GM19023 (cell line): ENCODE measurements around the gene MYO1F.
A peak's percentile ranks its signal among the peaks of the same experiment; 100 is the strongest.
"Not testable (repeated sequence)": the region's sequence is repeated elsewhere in the genome, so short reads cannot be mapped to it uniquely, and the experiment has no call there.

ENCODE experiments used
- ATAC-seq: cut with Tn5 transposase; IDR thresholded peaks from one replicate; pipeline ENCODE4 v1.9.1; 2021; ENCODE audit warnings: mild to moderate bottlenecking, moderate library complexity; ENCODE audit not compliant: unreplicated experiment

Gene MYO1F

GRCh38 chr19:8600816-8601215 is 23.6 kb upstream of the MYO1F start:
- no peak for ATAC-seq

GRCh38 chr19:8600064-8600463 is 22.8 kb upstream of the MYO1F start:
- ATAC-seq: no peak

- ATAC-seq: no peak
Observed at GRCh38 chr19:8596168-8596567, 18.9 kb upstream of the MYO1F start.

DNA sequence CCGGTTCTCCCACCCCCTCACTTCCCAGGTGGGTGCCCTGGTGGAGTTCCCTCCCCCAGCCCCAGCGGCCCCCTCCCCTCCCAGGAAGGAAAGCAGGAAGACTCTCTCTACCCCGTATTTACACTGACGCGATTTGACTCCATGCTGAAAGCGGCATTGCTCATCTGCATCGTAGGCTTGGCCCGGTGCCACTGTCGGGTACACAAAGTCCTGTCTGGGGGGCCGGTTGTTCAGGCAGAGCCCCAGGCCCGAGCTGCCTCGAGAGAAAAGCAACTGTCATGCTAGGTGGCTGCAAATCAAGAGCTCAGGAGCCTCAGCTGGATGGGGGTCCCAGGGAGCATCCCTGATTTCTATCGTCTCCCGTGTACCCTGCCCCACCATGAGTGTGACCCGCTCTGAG is 18.4 kb upstream of the MYO1F start:
- ATAC-seq: no peak

GRCh38 chr19:8593931-8594330 is 16.7 kb upstream of the MYO1F start:
- ATAC-seq: no peak

- no peak for ATAC-seq
Observed at GRCh38 chr19:8592231-8593009, 15.2 kb upstream of the MYO1F start.

DNA sequence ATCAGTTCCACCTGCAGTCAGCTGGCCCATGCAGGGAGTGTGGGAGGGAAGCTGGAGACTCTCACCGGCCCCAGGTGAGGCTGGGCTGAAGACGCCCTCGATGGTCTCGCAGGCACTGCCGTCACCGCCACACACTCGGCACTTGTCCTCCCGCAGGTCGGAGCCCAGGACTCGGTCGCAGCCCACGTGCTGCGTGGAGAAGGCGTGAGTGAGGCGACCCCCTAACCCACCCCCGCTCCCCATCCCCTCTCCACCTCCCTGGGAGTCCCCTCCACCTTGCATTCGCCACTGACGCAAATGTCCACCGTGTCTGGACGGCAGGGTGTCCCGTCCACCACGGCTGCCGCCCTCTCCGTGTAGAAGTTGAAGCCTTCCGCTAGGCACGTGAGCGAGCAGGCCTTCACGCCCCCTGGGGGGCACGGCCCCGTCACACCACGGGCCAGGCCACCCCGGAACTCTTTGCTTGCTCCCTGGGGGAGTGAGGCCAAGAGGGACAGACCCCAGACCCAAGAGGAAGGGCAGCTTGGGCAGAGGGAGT is 12.0 kb upstream of the MYO1F start:
- ATAC-seq: no peak

- no peak for ATAC-seq
Observed at GRCh38 chr19:8585894-8586750, 8.9 kb upstream of the MYO1F start.

DNA sequence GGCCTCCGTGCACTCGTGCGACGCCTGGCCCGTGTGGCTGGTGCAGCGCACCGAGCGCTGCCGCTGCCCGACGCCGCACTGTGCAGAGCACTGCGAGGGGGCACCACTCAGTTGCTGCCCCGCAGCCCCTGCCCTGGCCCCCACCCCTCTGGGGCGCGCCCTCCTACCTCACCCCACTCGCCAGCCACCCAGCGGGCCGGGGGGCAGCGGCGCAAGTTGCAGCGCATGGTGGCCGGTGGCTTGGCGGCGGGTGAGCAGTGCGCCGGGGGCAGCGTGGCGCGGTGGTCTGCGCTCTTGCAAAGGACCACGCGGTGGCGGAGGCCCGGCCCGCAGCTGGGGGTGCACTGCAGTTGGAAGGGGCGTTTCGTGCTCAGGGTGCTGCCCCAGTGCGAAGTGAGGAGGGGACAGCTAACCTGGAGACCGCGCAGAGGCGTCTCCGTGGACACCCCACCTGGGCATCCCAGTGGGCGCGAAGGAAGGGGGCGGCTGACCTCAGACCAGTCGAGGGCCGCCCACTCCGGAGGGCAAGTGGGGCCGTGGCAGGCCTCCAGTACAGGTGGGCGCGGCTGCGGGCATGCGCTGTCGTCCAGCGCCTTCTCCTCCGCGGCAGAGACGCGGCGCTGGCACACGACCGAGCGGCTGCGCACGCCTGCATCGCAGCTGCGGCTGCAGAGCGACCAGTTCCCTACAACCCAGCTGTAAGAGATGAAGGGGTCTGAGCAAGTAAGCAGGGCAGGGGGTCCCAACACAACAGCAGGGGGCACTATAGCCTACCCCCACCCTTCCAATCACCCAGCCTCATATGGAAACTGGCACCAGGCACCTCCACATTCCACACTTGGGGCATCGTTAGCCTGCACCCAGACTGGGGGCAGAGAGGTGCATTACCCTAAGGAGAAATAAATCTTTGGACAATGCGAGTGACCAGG is 8.0 kb upstream of the MYO1F start:
- ATAC-seq: no peak

DNA sequence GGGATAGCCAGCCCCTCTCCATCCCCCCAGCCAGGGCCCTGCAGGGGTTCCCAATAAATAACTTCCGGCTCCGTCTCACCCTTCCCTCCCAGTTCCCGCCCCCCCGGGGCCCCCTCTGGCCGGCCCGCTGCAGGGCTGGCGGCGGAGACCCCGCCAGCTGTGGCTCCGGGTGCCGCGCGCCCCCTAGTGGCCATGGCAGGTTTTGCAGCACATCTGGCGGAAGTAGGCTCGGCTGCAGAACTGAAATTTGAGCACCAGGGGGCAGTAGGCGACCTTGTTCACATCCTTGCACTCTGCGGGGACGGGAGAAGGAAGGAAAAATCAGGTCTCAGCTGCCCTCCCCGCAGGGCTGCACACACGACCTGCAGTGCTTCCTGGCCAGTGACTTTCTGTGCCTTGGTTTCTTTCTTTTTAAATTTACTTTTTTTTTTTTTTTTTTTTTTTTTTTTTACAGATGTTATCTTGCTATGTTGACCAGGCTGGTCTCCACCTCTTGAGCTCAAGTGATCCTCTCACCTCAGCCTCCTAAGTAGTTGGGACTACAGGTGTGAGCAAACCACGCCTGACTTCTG is 3.6 kb upstream of the MYO1F start:
- no peak for ATAC-seq

GRCh38 chr19:8578642-8579265 is 1.5 kb upstream of the MYO1F start:
- no peak for ATAC-seq

DNA sequence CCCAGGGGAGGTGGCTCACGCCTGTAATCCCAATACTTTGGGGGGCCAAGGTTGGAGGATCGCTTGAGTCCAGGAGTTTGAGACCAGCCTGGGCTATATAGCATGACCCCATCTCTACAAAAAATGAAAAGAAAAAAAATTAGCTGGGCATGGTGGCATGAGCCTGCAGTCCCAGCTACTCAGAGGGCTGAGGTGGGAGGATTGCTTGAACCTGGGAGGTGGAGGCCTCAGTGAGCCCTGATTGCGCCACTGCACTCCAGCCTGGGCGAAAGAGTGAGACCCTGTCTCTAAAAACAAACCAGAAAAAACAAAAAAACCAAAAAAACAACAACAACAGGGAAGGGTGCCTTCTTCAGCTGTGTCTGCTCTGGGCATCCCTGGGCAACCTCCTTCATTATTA is 499 bp upstream of the MYO1F start:
- no peak for ATAC-seq

- no peak for ATAC-seq
Observed at GRCh38 chr19:8576273-8576993, 809 bp downstream of the MYO1F start.

DNA sequence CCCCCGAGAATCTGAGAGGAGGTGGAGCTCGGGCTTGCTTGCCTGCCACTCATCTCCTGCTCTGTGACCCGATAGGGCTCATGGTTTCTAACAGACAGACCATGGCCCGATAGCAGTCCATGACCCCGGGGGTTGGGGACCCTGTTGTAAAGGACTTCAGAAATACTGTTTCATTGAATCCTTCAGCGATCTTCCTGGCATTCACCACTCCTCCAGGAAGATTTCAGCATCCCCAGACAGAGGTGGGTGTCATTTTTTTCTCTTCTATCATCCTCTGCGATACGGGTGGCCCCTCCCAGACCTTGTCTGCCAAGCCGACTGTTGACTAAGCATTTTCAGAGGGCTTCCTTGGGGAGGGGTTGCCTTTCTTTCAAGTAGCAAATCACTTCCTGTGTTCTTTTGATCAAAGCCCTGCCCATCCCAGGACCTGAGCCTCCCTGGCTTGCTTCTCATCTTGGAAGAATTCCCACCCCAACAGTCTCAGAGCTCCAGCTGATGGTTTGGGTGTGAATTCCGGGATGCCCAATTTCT is 1.7 kb downstream of the MYO1F start:
- no peak for ATAC-seq

GRCh38 chr19:8574619-8574922 is 2.7 kb downstream of the MYO1F start:
- not testable (repeated sequence) for ATAC-seq

- no peak for ATAC-seq
Observed at GRCh38 chr19:8573316-8573715, 3.9 kb downstream of the MYO1F start.

DNA sequence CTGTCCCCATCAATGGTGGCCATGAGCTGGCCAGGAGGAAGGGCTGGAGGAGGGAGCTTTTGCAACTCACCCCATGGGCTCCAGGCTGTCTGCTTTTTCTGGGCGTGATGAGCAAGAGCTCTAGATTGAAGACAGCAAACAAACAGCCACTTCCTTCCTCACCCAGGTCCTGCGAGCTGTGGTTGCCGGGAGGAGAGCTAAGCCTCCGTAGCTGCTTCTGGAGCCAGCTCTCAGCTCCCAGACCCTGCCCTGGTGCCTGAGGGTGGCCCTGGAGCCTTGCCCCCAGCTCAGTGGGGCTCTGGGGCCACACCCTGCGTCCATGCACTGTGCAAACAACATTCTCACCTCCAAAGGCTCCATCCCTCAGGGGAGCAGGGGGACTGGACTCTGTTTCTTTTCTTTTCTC is 6.2 kb downstream of the MYO1F start:
- ATAC-seq: no peak

DNA sequence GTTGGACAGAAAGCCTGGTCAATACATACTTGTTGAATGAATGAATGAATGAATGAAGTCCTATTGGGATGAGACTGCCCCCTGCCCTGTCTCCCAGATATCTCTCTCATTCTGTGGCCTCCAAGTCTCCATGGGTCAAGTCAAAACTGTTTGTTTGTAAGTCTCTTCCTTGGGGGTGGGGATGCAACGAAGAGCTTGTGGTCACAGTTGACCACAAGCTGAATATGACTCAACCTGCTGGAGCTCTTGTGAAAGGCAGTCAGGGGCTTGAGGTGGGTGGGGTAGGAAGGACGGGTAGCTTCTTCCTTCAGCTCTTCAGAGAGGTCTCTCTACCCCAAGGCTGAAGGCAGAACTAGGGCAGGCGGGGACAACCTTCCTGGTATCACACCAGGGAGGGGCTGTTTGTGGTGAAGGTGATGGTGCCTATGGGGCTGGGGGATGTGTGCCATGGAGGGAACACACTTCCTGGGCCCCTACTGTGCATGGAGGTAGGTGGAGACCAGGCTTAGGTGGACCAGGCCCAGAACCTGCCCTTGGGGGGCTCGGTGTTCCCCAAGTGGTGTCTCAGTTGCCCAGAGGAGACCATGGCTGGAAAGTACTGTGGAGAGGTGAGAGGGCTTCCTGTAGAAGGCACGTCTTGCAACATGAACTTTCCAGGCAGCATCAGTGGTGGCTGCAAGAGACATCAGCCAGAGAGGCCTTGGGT is 8.0 kb downstream of the MYO1F start:
- ATAC-seq: peak; percentile 73
